ENCODE results near the gene AGMO. TPM values are rescaled to one million over a fixed set of nuclear protein-coding genes. Genes with fewer than 3 reads are reported as not detected.

The AGMO gene
- total RNA-seq, 1 donor from 2014 or later: not detected

- TF ChIP-seq CTCF (IDR thresholded peaks at IDR 0.05; ENCODE audit: unreplicated experiment): no peak
- H3K9me3 Mint-ChIP-seq (ENCODE audit: unreplicated experiment): no peaks in the 10 kb centered on the region
These were observed 172.7 kb downstream of the AGMO start for GRCh38 chr7:15389073-15389472.

GRCh38 chr7:15378494-15379145 is 183.2 kb downstream of the AGMO start:
- Mint-ChIP-seq H3K4me1 (ENCODE audit: unreplicated experiment) (no peaks in the 10 kb centered on the region), H3K9me3 (ENCODE audit: unreplicated experiment) (no peaks in the 10 kb centered on the region), H3K27ac (ENCODE audit: unreplicated experiment) (no peak overlapping the region), H3K27me3 (ENCODE audit: unreplicated experiment) (peaks cover 2% of the 10 kb centered on the region), H3K36me3 (ENCODE audit: low read depth, unreplicated experiment) (no peaks in the 10 kb centered on the region), H3K4me3 (ENCODE audit: unreplicated experiment) (no peak overlapping the region)
- no peak for TF ChIP-seq CTCF (IDR thresholded peaks at IDR 0.05; ENCODE audit: unreplicated experiment)
- no peak for DNase-seq (ENCODE audit: low spot score)

More at GRCh38 chr7:15389073-15389472, 172.7 kb downstream of the AGMO start:
- H3K4me1 Mint-ChIP-seq (ENCODE audit: unreplicated experiment): no peaks in the 10 kb centered on the region
- H3K4me3 Mint-ChIP-seq (ENCODE audit: unreplicated experiment): no peak overlapping the region
- H3K27ac Mint-ChIP-seq (ENCODE audit: unreplicated experiment): no peak overlapping the region
- H3K36me3 Mint-ChIP-seq (ENCODE audit: low read depth, unreplicated experiment): no peaks in the 10 kb centered on the region
- no peak for DNase-seq (ENCODE audit: low spot score)
- H3K27me3 Mint-ChIP-seq (ENCODE audit: unreplicated experiment): no peaks in the 10 kb centered on the region

- Mint-ChIP-seq H3K27ac (ENCODE audit: unreplicated experiment) (no peak overlapping the region), H3K4me1 (ENCODE audit: unreplicated experiment) (no peaks in the 10 kb centered on the region), H3K4me3 (ENCODE audit: unreplicated experiment) (no peak overlapping the region), H3K9me3 (ENCODE audit: unreplicated experiment) (no peaks in the 10 kb centered on the region), H3K27me3 (ENCODE audit: unreplicated experiment) (no peaks in the 10 kb centered on the region), H3K36me3 (ENCODE audit: low read depth, unreplicated experiment) (no peaks in the 10 kb centered on the region)
- no peak for DNase-seq (ENCODE audit: low spot score)
- no peak for TF ChIP-seq CTCF (IDR thresholded peaks at IDR 0.05; ENCODE audit: unreplicated experiment)
These were observed 185.2 kb downstream of the AGMO start for GRCh38 chr7:15376600-15376999.

- no peak for DNase-seq (ENCODE audit: low spot score)
- H3K4me1 Mint-ChIP-seq (ENCODE audit: unreplicated experiment): no peaks in the 10 kb centered on the region
- no peaks in the 10 kb centered on the region for H3K36me3 Mint-ChIP-seq (ENCODE audit: low read depth, unreplicated experiment)
- TF ChIP-seq CTCF (IDR thresholded peaks at IDR 0.05; ENCODE audit: unreplicated experiment): no peak
- H3K27me3 Mint-ChIP-seq (ENCODE audit: unreplicated experiment): peaks cover 2% of the 10 kb centered on the region
- H3K27ac Mint-ChIP-seq (ENCODE audit: unreplicated experiment): no peak overlapping the region
- H3K9me3 Mint-ChIP-seq (ENCODE audit: unreplicated experiment): no peaks in the 10 kb centered on the region
- H3K4me3 Mint-ChIP-seq (ENCODE audit: unreplicated experiment): no peak overlapping the region
These were observed 191.4 kb downstream of the AGMO start for GRCh38 chr7:15370441-15370840.

GRCh38 chr7:15368653-15369052 is 193.2 kb downstream of the AGMO start:
- Mint-ChIP-seq H3K4me1 (ENCODE audit: unreplicated experiment) (no peaks in the 10 kb centered on the region), H3K27ac (ENCODE audit: unreplicated experiment) (no peak overlapping the region), H3K27me3 (ENCODE audit: unreplicated experiment) (peaks cover 2% of the 10 kb centered on the region), H3K4me3 (ENCODE audit: unreplicated experiment) (no peak overlapping the region), H3K36me3 (ENCODE audit: low read depth, unreplicated experiment) (no peaks in the 10 kb centered on the region), H3K9me3 (ENCODE audit: unreplicated experiment) (no peaks in the 10 kb centered on the region)
- TF ChIP-seq CTCF (IDR thresholded peaks at IDR 0.05; ENCODE audit: unreplicated experiment): no peak
- DNase-seq (ENCODE audit: low spot score): no peak
